ENCODE results near the gene SRSF5. TPM values are rescaled to one million over a fixed set of nuclear protein-coding genes. Genes with fewer than 3 reads are reported as not detected.
A peak's percentile ranks its signal among the peaks of the same experiment; 100 is the strongest.

Gene SRSF5
- total and polyA plus RNA-seq, 2 of the 8 experiments (the other 6 are each of a cell fraction or from before 2014, with no cell fraction given): 101 to 238 TPM

DNA sequence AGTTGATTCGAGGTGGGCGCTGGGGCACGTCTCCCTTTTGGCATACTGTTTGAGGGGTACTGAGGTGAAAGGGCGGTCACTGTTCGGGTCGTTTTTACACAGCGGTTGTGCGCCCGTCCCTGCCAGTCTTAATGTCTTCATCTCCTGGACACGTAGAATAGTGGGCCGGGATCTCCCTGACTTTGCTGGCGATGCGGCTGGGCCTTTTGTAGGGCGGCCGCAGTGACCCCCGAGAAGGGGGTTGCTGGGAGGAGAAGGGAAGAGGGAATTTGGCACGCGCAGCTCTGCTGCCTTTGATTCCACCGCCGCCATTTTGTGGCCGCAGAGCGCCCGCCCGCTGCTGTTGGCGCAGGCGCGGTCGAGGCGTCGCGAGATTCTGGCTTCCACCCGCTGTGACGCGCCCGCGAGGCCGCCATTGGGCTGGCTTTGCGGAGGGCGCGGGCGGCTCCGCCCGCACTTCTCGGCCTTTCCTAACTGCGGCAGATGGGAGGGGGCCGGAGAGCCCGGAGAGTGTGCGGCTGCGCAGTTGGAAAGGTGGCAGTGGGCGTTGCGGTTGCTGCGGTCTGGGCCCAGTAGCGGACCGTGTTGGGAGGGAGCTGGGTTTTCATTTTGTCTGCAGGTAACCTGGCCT is 542 bp downstream of the SRSF5 start (continued):
- TF ChIP-seq CHD7 (IDR thresholded peaks at IDR 0.05; ENCODE audit: insufficient replicate concordance, low read length) (no peak), SIX5 (IDR thresholded peaks at IDR 0.05; ENCODE audit: low read depth, low read length) (no peak), EP300 (IDR thresholded peaks at IDR 0.05; ENCODE audit: borderline replicate concordance in 1 of 2, low read depth in 2 of 2, low read length in 2 of 2) (0 out of 3 replicates have a peak, but pooled peaks of 1 of the 2 experiments have one; percentile 35), USF2 (IDR thresholded peaks at IDR 0.05; ENCODE audit: low read length) (no peak), CHD2 (IDR thresholded peaks at IDR 0.05; ENCODE audit: low read length) (peak; percentile 94), CEBPB (IDR thresholded peaks at IDR 0.05; ENCODE audit: low read depth, low read length) (no peak), POLR2A (IDR thresholded peaks at IDR 0.05; ENCODE audit: control extremely low read depth in 1 of 2, low read depth in 2 of 2, low read length in 2 of 2) (peak; percentile 43 to 64), CBX5 (IDR thresholded peaks at IDR 0.05; ENCODE audit: low read depth, low read length) (no peak), YY1 (IDR thresholded peaks at IDR 0.05; ENCODE audit: low read depth, low read length) (peak; percentile 98), SIN3A (conservative IDR thresholded peaks at IDR 0.05 in 1 of 2, IDR thresholded peaks at IDR 0.05 in 1 of 2; ENCODE audit: low read depth in 1 of 2, low read length in 2 of 2) (0 out of 4 replicates have a peak, but pooled peaks of 1 of the 2 experiments have one; percentile 46)

All from H1 (cell line).